Stimulated activated CD4-positive, alpha-beta T cell treated with anti-CD3 and anti-CD28 coated beads, Interleukin-1b, Interleukin-23, amount 100 ng/mL, for 1 hour (primary cell): Measurements from ENCODE around the gene HERPUD1.

Experiments
- DNase-seq, 2 donors: peaks; one replicate each; pipeline ENCODE4 v3.0.0-alpha.2; 2020; ENCODE audit warnings: low read depth in 2 of 2

Gene HERPUD1

GRCh38 chr16:56910654-56911539, 21.0 kb upstream of the HERPUD1 start:
- DNase-seq = no peak

DNA sequence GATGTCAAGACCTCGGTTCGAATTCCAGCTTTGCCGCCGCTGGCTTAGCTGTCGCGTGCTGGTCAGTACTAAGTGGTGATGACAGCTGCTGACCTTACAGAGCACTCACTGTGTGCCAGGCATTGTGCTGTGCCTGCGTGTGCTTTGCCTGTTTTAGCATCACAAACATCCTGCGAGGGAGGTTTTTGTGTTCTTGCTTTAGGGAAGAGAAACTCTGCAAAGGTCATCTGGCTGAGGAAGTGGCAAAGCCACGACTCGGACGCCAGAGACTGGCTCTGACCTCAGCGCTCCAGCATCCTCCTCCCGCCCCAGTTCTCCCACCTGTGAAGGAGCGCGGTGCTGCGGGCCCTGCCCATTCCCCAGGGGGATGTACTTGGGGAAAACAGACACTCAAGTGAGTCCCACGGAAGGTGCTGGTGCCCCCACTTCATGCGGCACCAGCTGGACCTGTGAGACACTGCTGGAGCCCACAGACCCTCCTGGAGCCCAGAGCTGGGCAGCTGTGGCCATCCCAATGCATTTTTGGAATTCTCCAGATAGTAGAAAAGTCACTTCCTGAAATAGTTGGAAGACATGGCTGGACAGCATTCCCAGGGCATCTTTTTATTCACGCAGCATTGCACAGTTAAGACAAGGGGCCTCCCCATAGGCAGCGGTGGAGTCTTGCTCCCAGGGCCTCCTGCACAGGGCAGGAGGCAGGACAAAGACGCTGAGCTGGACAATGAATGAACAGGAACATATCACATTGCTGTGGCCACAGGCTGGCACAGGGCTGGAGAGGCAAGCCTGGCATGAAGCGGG, 20.0 kb upstream of the HERPUD1 start:
- DNase-seq = no peak

GRCh38 chr16:56912746-56913708, 18.9 kb upstream of the HERPUD1 start:
- no peak for DNase-seq

- no peak for DNase-seq
Measured at GRCh38 chr16:56914896-56915295, 17.0 kb upstream of the HERPUD1 start.

- DNase-seq = no peak
Measured at GRCh38 chr16:56915336-56916119, 16.4 kb upstream of the HERPUD1 start.

DNA sequence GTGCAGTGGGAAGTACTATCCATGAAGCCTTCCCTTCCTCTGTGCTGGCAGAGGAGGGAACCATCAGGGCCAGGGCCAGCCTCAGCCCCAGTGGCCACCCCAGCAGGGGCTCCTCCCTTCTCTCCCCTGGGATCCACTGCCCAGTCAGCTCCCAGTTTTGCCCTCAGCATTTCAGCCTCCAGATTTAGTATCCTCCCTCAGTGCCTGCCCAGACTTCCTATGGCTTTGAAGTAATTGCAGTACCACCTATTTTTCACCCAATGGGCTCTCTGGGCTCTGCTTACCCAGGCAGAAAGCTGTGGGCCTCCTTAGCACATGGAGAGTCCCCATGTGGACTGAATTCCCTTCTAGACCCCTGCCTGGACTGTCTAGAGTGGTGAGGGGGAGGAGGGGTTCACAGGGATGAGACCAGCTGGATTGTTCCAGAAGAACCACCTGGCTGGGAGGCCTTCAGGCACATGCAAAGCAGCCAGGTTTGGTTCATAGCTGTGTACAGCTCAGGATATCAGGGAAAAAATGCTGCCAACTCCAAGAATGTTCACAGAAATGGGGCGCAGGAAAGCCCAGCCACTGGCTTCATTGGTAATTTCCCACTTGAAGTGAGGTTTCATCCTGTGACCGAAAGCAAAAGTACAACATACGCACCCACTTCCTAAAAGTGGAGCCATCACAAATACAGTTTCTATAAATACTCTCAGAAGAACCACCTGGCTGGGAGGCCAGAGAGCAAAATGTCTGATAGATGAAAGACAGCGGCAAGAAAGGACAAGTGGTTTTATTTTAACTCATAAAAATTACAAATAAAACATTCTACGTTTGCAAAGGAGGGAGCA, 15.2 kb upstream of the HERPUD1 start:
- no peak for DNase-seq

- no peak for DNase-seq
Measured at GRCh38 chr16:56918467-56919012, 13.4 kb upstream of the HERPUD1 start.

DNA sequence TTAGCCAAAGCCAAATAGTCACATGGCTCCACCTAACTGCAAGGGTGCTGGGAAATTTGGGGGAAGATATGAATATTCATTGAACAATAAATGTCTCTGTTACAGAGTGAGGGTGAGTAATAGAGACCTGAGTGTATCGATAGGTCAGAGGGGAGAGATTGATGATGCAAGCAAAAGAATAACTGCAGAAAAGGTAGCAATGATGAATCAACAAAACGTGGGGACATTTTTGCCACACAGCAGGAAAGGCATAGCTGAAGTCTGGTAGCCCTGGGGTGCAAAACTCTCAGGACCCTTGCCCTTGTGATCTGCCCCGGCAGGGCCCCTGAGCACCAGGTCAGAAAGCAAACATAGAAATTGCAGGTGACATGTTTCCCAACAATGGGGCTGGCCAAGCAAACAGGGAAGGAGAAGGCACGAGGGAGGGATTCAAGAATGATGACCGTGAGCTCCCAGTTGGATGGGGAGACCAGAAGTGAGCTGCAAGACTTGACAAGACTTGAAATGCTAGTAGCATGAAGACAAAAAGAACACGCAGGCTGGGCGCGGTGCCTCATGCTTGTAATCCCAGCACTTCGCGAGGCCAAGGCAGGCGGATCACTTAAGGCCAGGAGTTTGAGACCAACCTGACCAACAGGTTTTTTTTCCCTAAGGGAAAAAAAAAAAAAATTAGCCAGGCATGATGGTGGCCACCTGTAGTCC, 12.7 kb upstream of the HERPUD1 start:
- no peak for DNase-seq

DNA sequence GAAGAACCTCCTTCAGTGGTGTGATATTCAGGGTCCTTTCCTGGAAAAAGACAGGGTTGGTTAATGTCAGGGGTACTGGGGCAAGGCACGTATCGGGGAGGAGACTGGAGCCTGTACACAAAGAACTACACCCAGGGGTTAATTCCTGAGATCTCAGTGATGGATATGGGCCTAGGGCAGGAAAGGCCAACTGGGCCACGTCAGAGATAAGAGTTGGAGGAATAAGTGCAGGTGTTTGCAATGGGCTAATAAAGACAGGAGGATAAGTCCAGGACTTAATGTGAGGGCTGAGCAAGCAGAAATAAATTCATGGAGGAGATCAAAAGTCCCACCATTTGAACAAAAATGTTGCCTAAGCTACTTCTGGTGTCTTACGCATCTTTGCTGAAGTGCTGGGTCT, 10.4 kb upstream of the HERPUD1 start:
- DNase-seq = no peak

DNA sequence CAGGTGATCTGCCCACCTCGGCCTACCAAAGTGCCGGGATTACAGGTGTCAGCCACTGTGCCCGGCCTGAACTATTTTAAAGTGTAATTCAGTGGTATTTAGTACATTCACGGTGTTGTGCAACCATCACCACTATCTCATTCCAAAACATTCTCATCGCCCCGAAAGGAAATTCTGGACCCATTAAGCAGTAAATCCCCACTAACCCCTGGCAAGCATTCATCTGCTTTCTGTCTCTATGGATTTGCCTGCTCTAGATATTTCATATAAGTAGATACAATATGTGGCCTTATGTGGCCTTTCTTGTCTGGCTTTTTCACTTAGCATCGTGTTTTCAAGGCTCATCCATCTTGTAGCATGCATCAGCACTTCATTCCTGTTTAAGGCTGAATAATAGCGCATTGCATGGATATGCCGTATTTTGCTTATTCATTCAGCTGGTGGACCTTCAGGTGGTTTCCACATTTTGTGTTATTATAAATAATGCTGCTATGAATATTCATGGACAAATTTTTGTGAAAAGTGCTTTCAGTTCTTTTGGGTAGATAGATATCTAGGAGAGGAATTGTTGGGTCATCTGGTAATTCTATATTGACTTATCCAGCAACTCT, 8.4 kb upstream of the HERPUD1 start:
- no peak for DNase-seq

GRCh38 chr16:56927471-56927870, 4.5 kb upstream of the HERPUD1 start:
- DNase-seq = no peak

GRCh38 chr16:56929639-56930038, 2.3 kb upstream of the HERPUD1 start:
- DNase-seq = no peak

DNA sequence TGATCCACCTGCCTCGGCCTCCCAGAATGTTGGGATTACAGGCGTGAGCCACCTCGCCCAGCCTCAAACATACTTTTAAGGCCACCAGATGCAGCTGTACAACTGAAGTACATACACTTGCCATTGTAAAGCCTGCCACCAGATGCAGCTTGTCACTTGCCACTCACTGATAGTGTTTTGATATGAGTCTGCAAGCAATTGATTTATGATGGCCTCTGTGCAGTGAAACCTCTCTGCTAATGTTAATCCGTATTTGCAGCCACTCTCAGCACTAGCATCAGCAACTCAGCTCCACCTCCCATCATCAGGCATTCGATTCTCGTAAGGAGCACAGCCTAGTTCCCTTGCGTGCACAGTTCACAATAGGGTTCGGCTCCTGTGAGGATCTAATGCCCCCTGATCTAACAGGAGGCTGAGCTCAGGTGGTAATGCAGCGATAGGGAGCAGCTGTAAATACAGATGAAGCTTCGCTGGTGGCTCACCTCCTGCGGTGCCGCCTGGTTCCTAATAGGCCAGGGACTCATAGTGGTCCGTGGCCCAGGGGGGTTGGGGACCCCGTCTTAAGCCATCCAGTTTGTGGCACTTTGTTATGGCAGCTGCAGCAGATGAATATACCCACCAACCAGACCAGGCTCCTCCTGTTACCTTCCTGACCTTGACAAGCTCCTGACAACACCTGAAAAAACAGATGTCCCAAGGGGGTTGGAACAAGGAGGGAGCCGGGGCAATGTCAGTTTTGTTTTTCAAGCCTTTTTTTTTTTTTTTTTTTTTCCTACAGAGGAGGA, 1.3 kb upstream of the HERPUD1 start:
- no peak for DNase-seq

GRCh38 chr16:56931271-56931891, 561 bp upstream of the HERPUD1 start:
- DNase-seq = peak in 1 of 2 donors; percentile 3

DNA sequence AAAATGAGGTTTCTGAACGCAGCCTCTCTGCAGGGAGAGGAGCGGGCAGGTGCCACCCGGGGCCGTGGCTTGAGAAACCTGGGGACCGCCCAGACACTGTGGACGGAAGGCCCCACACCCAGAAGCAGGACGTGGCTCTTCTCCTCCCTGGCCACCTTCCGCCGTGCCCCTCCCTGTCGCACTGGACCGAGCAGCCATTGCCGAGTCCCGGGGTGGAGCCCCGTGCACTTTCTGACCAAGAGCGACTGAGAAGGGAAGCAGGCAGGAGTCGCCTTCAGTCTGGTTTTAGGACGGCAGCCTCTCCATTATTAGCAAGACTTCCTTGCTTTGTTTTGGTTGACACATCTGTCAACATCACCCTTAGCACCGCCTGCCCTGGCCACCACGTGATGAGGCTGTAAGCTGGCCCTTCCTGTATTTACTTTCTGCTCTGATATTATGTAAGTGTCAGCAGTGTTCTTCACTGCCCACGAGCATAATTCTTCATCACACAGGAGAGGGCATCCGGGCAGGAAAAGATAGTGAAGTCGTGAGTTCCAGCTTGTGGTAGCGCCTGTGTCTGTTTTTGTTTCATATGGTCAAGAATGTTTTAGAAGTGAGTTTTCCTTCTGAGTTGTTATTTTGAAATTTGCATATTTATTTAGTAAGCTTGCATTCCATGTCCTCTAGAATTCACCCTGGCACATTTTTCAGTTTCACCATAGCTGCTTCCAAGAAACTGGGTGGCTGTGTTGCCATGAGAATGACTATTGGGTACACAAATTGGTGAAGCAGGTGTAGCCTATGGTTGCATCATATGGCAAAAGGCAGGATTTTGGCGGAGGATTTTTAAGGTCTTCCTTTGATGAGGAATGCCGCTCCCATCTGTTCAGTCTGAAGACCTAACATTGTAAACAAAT, 1.0 kb downstream of the HERPUD1 start:
- peak in 1 of 2 donors; percentile 2 for DNase-seq
